ENCODE results near the gene PRKCA. TPM values are rescaled to one million over a fixed set of nuclear protein-coding genes. Genes with fewer than 3 reads are reported as not detected.

PRKCA gene
- polyA plus RNA-seq (2011; rRNA removed) (65.0 and 79.7 TPM in 2 replicates), polyA plus RNA-seq (2017; fragmentation: RNase III; extraction: RNeasy Plus Mini Kit Qiagen cat#74134 plus additional on column Dnase treatment) (28.1 to 28.8 TPM (median 28.1 TPM) in 3 replicates), polyA minus RNA-seq (2011; rRNA and poly(A)+ RNA removed) (66.8 and 80.3 TPM in 2 replicates)
- polyA plus RNA-seq (2012; cell fraction: cytosol; rRNA removed), result 22.5 and 28.8 TPM in 2 replicates
- 33.6 and 40.4 TPM in 2 replicates for polyA plus RNA-seq (2012; cell fraction: nucleus; rRNA removed)

DNA sequence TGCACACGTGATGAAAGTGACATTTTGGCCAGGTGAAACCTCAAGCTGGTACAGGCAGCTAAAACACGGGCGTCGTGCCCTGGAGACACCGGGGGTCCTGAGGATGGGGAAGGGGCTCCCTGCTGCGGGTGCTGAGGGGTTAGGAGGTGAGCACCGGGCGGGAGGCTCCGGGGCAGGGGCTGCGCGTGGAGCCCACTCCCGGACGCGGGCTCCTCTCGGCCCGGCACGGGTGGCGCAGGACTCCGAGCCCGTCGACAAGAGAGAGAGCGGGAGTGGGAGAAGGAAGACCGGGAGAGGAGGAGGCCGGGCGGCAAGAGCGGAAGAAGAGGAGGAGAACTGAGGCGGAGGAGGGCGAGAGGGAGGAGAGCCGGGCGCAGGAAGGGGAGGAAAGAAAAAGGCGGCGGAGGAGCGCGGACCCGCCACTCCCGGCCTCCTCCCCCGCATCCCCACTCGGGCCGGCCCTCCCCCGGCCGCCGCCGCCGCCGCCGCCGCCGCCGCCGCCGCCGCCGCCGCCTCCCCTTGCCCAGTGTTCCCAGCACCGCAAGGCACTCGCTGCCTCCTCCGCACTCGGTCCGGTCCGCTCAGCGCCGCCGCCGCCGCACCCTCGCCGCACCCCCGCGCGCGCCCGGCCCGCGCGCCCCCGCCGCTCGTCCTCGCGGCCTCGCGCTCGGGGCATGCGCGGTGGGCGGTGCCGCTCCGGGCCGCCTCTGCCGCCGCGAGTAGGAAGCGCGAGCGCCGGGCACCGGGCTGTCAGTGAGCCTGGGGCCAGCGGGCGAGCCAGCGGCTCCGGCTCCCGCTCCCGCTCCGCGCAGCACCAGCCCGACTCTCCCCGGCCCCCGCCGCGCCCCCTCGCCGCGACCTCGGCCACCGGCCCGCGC lies at the start of gene PRKCA:
Gene PRKCA, plus strand, starts transcription at position 750 of the 878 bp plus-strand sequence.
- WGBS (ENCODE audit: missing lambda C conversion rate), result 2% methylated on average over 38 of the region's 117 CpGs
- H3K4me1 ChIP-seq, result peaks cover 22% of the 10 kb centered on the region
- H3K4me3 ChIP-seq, result peak within 1 kb of the TSS; percentile 85
- FAIRE-seq (no peak), ATAC-seq (peak; percentile 58 to 84), DNase-seq (ENCODE audit: low read depth in 1 of 2, low spot score in 1 of 2) (peak; percentile 73 to 83)
- H3K27ac ChIP-seq, result peak within 1 kb of the TSS; percentile 88 to 97
- H3K4me2 ChIP-seq, result peak within 1 kb of the TSS; percentile 95
- CTCF ChIA-PET, result interaction anchor here (0.9 to 4.7 kb wide), 7 partner anchors 8 to 324 kb away, joined by 3 to 24 read pairs (median 6); no protein-coding TSS in a partner anchor
- POLR2A ChIA-PET, result interaction anchor here (0.6 to 1.5 kb wide), 6 partner anchors 26 to 247 kb away, joined by 3 to 4 read pairs (median 3); no protein-coding TSS in a partner anchor
- no peaks in the 10 kb centered on the region for H3K9me3 ChIP-seq
- TF ChIP-seq ESRRA (IDR thresholded peaks at IDR 0.05; ENCODE audit: borderline replicate concordance, low read length), result no peak
- no peak; a peak in 1 of 5 replicates for TF ChIP-seq RAD21 (conservative IDR thresholded peaks at IDR 0.05 in 1 of 2, IDR thresholded peaks at IDR 0.05 in 1 of 2)
- TF ChIP-seq FOSB (CRISPR knock-in tag; IDR thresholded peaks at IDR 0.05), result no peak
- TF ChIP-seq ZNF302 (CRISPR knock-in tag; IDR thresholded peaks at IDR 0.05), result no peak
- TF ChIP-seq POLR2A (IDR thresholded peaks at IDR 0.05; ENCODE audit: low read length), result peak; percentile 99
- TF ChIP-seq CHD4 (IDR thresholded peaks at IDR 0.05; ENCODE audit: borderline replicate concordance), result no peak
- TF ChIP-seq, protein P1, sequence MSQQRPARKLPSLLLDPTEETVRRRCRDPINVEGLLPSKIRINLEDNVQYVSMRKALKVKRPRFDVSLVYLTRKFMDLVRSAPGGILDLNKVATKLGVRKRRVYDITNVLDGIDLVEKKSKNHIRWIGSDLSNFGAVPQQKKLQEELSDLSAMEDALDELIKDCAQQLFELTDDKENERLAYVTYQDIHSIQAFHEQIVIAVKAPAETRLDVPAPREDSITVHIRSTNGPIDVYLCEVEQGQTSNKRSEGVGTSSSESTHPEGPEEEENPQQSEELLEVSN (IDR thresholded peaks at IDR 0.05; ENCODE audit: borderline replicate concordance, low read depth), result no peak
- no peak for TF ChIP-seq HES2 (IDR thresholded peaks at IDR 0.05)
- TF ChIP-seq NFE2L2 (conservative IDR thresholded peaks at IDR 0.05; ENCODE audit: low read length), result no peak
- TF ChIP-seq SMC3 (IDR thresholded peaks at IDR 0.05), result peak; percentile 2; the same call in 1 of the 3 replicates
- no peak for TF ChIP-seq SREBF2 (IDR thresholded peaks at IDR 0.05)
- TF ChIP-seq GATA3 (IDR thresholded peaks at IDR 0.05; ENCODE audit: borderline replicate concordance), result 0 out of 2 replicates have a peak, but pooled peaks have one; percentile 7
- TF ChIP-seq EHF (CRISPR knock-in tag; IDR thresholded peaks at IDR 0.05), result no peak
- no peak for TF ChIP-seq NR3C1 (IDR thresholded peaks at IDR 0.05)
- TF ChIP-seq CBX2 (IDR thresholded peaks at IDR 0.05; ENCODE audit: borderline replicate concordance, low read depth), result no peak
- no peak for TF ChIP-seq MAZ (IDR thresholded peaks at IDR 0.05; ENCODE audit: borderline replicate concordance, low read depth, low read length)
- TF ChIP-seq, protein P2, sequence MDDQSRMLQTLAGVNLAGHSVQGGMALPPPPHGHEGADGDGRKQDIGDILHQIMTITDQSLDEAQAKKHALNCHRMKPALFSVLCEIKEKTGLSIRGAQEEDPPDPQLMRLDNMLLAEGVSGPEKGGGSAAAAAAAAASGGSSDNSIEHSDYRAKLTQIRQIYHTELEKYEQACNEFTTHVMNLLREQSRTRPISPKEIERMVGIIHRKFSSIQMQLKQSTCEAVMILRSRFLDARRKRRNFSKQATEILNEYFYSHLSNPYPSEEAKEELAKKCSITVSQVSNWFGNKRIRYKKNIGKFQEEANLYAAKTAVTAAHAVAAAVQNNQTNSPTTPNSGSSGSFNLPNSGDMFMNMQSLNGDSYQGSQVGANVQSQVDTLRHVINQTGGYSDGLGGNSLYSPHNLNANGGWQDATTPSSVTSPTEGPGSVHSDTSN (IDR thresholded peaks at IDR 0.05), result 0 out of 2 replicates have a peak, but pooled peaks have one; percentile 34
- no peak for TF ChIP-seq CHD2 (IDR thresholded peaks at IDR 0.05; ENCODE audit: low read length, partially characterized antibody)
- no peak for TF ChIP-seq ZC3H11A (IDR thresholded peaks at IDR 0.05)
- TF ChIP-seq ZSCAN20 (CRISPR knock-in tag; IDR thresholded peaks at IDR 0.05), result no peak
- no peak for TF ChIP-seq NPAS2 (CRISPR knock-in tag; IDR thresholded peaks at IDR 0.05; ENCODE audit: borderline replicate concordance)
- TF ChIP-seq JUNB (IDR thresholded peaks at IDR 0.05), result no peak
- no peak for TF ChIP-seq MAFK (IDR thresholded peaks at IDR 0.05; ENCODE audit: partially characterized antibody)
- no peak for TF ChIP-seq TFCP2L1 (CRISPR knock-in tag; IDR thresholded peaks at IDR 0.05)
- TF ChIP-seq HEYL (CRISPR knock-in tag; IDR thresholded peaks at IDR 0.05), result no peak
- TF ChIP-seq, protein P3, sequence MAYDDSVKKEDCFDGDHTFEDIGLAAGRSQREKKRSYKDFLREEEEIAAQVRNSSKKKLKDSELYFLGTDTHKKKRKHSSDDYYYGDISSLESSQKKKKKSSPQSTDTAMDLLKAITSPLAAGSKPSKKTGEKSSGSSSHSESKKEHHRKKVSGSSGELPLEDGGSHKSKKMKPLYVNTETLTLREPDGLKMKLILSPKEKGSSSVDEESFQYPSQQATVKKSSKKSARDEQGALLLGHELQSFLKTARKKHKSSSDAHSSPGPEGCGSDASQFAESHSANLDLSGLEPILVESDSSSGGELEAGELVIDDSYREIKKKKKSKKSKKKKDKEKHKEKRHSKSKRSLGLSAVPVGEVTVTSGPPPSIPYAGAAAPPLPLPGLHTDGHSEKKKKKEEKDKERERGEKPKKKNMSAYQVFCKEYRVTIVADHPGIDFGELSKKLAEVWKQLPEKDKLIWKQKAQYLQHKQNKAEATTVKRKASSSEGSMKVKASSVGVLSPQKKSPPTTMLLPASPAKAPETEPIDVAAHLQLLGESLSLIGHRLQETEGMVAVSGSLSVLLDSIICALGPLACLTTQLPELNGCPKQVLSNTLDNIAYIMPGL (CRISPR knock-in tag; IDR thresholded peaks at IDR 0.05; ENCODE audit: borderline replicate concordance), result no peak
- TF ChIP-seq FOSL2 (IDR thresholded peaks at IDR 0.05), result no peak
- TF ChIP-seq FOSL2 (CRISPR knock-in tag; IDR thresholded peaks at IDR 0.05), result no peak
- TF ChIP-seq POLR2AphosphoS2 (conservative IDR thresholded peaks at IDR 0.05; ENCODE audit: low read length), result no peak
- no peak for TF ChIP-seq HOXB5 (CRISPR knock-in tag; IDR thresholded peaks at IDR 0.05)
- no peak for TF ChIP-seq REST (IDR thresholded peaks at IDR 0.05)
- TF ChIP-seq KDM5A (IDR thresholded peaks at IDR 0.05), result no peak; the same call in 1 of the 2 replicates
- TF ChIP-seq EP300 (IDR thresholded peaks at IDR 0.05), result no peak
- TF ChIP-seq EHMT2 (IDR thresholded peaks at IDR 0.05; ENCODE audit: low read depth), result no peak
